GM19467 (cell line): Measurements from ENCODE around the gene PLLP.

Source experiments
- ATAC-seq: cut with Tn5 transposase; IDR thresholded peaks from one replicate; pipeline ENCODE4 v1.9.1; 2021; ENCODE audit warnings: mild to moderate bottlenecking, moderate library complexity; ENCODE audit not compliant: unreplicated experiment

PLLP gene

DNA sequence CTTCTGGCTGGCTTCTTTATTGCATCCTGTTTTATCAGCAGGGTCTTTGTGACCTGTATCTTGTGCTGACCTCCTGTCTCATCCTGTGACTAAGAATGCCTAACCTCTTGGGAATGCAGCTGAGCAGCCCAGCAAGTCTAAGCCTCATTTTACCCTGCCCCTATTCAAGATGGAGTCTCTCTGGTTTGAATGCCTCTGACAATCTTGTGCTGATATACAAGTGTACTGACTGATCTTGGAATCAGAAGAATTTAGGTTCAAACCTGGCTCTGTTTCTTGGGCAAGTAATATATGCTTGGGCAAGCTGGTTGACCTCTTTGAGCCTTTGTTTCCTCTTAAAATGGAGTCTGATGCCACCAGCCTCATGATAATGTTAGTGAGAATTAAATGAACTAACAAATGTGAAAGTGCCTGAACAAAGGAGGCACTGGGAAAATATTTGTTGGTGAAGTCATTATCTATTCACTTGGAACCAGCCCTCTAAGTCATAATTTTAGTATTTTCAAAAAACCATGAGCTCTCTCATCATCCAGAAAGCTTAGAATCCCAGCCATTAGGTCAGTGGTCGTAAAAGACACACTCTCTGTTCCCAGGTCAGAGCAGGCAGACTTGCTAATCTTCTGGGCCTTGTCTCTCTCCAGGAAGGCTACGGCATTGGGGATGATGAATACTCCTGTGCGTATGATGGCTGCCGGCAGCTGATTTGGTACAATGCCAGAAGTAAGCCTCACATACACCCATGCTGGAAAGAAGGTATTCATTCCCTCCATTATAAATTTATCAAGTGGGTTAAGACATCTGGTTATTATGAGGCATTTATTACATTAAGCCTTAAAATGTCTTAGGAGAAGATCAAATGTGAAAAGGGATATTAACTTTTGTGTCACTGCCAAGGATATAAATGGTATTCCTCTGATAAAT lies 57.5 kb downstream of the PLLP start:
- ATAC-seq: no peak

DNA sequence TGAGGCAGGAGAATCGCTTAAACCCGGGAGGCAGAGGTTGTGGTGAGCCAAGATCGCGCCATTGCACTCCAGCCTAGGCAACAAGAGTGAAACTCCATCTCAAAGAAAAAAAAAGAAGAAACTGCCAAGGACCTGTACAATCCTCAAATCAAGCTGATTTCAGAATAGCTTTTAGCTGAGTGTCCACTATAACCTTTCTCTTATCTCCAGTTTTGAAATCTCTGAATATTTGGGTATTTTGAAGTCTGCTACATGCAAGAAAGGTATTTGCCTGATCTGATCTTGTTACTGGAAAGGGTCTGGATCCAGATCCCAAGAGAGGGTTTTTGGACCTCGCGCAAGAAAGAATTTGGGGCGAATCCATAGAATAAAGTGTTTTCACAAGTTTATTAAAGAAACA lies 58.5 kb downstream of the PLLP start:
- ATAC-seq: no peak

DNA sequence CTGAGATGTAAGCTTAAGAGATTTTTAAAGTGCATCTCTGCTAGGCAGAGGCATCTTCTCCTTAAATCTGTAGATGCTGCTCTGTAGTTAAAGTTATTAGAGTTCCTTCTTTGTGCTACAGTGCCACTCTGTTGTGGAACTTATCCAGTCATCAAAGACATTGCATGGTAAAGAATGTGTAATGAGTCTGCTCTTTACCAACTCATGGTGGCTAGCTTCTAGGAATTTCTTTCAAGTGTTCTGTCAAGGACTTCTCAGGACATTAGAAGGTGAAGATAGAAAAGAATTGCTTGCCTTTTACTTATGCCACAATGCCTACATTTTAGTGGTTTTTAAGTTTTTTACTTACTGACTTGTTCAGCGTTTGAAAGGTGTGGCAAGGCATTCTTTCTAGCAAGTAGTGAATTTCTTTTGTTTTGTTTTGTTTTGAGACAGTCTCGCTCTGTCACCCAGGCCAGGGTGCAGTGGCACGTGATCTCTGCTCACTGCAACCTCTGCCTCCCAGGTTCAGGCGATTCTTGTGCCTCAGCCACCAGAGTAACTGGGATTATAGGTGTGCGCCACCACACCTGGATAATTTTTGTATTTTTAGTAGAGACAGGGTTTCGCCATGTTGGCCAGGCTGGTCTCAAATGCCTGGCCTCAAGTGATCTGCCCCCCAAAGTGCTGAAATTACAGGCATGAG lies 59.7 kb downstream of the PLLP start:
- no peak for ATAC-seq

DNA sequence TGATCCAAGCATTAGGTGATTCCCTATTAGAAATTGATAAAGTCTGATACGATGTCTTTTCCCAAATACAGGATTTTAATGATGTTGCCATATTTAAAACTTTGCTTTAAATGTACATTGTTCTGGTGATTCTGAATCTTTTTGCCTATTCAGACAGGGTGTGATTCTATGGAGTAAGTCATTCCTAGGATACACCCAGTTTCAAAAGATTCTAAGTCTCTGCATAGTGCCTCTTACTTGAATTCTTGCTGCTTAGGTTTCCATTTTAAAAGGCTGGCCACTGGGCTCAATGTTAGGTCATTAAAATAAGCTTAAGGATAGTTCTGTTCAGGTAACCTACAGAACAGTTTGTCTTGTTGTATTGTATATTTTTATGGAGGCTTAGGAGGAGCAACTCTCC lies 61.4 kb downstream of the PLLP start:
- no peak for ATAC-seq

DNA sequence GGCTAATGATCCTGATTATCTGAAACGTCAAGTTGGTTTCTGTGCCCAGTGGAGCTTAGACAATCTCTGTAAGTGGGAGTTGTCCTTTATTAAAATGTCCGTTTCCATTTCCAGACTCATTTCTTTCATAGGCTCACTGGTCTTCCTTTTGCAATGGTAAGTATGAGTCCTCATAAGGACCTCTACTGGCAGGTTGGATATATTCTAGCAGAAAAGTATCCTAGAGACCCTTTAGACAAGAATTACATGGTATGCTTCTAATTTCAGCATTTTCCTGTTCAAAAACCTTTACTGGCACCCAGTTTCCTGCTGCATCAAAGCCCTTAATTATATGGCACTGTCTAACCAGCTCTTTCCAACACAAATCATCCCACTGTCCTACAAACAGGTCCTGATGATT lies 67.5 kb downstream of the PLLP start:
- no peak for ATAC-seq

DNA sequence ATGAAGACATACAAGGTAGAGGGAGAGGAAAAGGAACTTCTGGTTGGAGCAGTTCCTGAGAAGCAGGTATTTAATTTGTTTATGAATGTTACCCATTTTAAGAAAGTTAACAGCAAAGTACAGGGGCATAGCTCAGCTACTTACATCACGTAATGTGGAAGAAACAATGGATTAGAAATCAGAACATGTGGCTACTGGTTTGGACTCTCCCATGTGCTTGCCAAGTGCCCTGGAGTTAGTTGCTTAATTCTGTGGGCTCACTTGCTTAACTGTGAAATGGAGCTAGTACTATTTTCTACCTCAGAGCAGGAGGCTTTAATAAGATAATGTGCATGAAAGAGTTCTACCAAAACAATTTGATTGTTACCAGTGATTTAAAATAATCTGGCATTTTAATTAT lies 71.0 kb downstream of the PLLP start:
- ATAC-seq: no peak

DNA sequence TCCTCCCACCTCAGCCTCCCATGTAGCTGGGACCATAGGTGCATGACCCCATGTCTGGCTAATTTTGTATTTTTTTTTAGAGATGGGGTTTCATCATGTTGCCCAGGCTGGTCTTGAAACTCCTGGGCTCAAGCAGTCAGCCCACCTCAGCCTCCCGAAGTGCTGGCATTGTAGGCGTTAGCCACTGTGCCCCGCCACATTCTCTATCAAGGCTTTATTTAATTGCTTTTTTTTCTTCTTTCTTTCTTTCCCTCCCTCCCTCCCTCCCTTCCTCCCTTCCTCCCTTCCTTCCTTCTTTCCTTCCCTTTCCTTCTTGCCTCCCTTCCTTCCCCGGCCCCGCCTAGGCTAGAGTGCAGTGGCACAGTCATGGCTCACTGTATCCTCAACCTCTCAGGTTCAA lies 74.7 kb downstream of the PLLP start:
- no peak for ATAC-seq

DNA sequence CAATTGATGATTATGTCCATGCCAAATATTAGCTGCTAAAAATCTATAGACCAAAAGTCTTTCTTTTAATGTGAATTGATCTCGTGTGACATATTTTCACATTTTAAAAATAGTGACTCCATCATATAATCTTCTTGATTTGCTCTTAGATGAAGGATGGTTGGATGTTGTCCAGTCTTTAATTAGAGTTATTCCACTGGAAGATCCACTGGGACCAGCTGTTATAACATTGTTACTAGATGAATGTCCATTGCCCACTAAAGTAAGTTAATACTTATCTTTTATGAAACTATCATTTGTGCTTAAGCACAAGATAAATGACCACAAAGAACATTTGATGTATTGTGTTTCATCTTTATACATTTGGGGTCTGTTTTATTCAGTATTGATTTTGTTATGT lies 75.5 kb downstream of the PLLP start:
- no peak for ATAC-seq
